Glomerular endothelial cell (primary cell): Measurements from ENCODE around the gene SLC25A25. TPM values are rescaled to one million over a fixed set of nuclear protein-coding genes. Genes with fewer than 3 reads are reported as not detected.
A peak's percentile ranks its signal among the peaks of the same experiment; 100 is the strongest.
"Not testable (repeated sequence)": the region's sequence is repeated elsewhere in the genome, so short reads cannot be mapped to it uniquely, and the experiment has no call there.

ENCODE experiments used
- DNase-seq: peaks from one replicate; pipeline ENCODE4 v3.0.0-alpha.2; 2011; ENCODE audit warnings: low read depth, low spot score; ENCODE audit errors: extremely low read depth
- total RNA-seq: library from RNA; depleted of rRNA; stranded (reverse); fragments of >200 nt; gene quantifications from 2 replicates; pipeline ENCODE4 v1.2.3, GENCODE V29; 2015

SLC25A25 gene
- total RNA-seq, 1 donor from 2014 or later, result 24.1 TPM

DNA sequence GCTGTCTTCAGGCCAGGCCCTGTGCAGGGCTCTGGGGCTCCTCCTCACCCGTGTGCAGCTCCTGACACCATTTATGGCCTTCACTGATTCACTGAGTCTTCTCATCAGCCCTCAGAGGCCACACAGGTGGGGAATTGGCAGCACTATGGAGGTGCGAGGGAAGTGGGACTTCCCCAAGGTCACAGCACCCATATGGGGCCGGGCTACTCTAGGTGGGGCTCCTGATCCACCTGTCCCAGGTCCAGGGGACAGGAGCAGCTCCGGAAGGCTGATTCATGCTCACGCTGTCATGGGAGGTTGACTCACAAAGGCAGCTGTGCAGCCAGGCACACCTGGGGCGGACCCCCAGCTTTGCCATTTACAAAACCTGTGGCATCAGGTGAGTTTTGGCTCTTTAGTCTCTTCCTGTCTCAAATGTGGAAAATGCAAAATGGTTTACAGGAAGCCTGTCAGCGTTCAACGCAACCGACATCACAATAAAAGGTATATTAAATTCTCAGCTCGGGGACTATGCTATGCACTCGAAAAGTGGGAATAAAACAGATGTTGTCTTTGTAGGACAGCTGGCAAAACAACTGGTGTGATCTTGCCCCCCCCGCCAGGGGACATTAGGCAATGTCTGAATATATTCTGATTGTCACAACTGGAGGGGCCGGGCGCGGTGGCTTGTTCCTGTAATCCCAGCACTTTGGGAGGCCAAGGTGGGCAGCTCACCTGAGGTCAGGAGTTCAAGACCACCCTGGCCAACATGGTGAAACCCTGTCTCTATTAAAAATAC, 15.9 kb upstream of the SLC25A25 start:
- no peak for DNase-seq

DNA sequence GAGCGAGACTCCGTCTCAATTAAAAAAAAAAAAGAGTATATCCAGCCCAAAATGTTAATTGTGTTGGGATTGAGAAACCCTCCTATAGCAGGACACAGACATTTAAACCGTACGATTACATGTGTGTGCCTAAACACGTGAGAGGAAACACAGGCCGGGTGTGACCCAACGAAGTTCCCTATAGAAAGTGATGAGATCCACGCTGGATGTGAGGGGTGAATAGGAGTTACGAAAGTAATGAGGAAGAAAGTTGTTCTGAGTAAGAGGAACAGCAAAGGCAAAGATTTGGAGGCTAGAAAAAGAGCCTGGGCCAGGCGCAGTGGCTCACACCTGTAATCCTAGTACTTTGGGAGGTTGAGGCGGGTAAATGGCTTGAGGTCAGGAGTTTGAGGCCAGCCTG, 14.5 kb upstream of the SLC25A25 start:
- DNase-seq, result no peak

- DNase-seq, result no peak
Measured at GRCh38 chr9:128054087-128054486, 13.9 kb upstream of the SLC25A25 start.

- no peak for DNase-seq
Measured at GRCh38 chr9:128055344-128056040, 12.5 kb upstream of the SLC25A25 start.

DNA sequence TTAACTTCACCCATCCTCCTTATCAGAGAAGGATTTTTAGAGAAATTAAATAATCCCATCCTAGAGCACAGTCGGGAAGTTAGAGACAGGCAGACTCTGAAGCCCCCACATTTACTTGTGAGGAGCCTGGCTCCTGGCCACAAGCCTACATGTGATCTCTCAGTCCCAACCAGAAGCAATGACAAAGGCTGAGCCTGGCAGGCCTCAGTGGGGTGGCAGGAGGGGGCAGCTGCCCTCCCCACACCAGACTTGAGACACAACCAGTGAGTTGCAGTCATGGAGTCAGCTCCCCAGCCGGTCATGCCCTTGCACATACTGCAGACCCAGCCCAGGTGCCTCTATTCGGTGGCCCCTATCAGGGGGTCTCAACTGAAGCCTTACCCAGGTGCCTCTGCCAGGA, 11.9 kb upstream of the SLC25A25 start:
- no peak for DNase-seq

DNA sequence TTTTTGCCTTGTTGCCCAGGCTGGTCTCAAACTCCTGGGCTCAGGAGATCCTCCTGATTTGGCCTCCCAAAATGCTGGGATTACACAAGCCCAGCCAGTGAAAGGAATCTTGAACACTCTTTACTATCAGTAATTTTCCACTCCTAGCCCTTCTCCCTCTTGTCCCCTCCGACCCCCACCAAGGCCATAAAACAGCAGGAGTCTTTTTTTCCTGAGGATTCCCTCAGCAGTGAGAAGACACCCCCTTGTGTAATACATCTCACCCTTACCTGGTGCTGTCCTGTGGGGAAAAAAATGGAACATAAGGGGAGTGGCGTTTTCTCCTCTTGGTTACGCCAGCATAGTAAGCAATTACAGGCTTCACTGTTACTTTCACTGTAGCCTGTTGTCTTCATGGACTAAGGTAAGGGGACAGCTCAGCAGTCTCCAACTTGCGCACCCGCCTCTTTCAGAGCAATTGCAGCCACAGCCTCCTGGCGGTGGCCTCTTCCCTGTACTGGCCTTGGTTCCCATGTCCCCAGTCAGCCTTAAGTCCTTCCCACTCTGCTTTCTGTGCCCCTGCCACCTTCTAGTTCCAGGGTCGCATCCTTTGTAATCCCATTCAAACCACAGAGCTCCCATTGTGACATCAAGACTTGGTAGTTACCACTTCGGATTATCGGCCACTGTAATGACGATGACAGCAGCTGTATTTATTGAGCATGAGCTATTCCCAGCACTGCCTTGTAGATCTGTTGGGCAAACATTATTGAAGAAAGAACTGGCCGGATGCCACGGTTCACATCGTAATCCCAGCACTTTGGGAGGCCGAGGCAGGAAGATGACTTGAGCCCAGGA, 10.9 kb upstream of the SLC25A25 start:
- no peak for DNase-seq

GRCh38 chr9:128057724-128058409, 10.2 kb upstream of the SLC25A25 start:
- DNase-seq, result no peak

DNA sequence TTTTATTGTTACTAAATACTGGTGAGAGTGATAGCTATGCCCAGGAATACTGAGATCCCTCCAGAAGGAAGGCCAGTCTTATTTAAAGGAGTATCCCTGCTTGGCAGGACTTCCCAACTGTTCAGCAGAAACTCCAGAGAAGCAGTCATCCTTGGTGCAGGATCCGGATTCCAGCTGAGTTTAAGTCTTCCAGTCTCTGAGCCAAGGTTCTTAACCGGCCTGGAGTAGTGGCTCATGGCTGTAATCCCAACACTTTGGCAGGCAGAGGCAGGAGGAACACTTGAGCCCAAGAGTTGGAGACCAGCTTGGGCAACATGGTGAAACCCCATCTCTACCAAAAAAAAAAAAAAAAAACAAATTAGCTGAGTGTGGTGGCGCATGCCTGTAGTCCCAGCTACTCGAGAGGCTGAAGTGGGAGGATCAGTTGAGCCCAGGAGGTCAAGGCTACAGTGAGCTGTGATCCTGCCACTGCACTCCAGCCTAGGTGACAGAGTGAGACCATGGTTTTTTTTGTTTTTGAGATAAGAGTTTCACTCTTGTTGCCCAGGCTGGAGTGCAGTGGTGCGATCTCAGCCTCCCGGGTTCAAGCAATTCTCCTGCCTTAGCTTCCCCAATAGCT, 8.6 kb upstream of the SLC25A25 start:
- no peak for DNase-seq

- no peak for DNase-seq
Measured at GRCh38 chr9:128061275-128061960, 6.6 kb upstream of the SLC25A25 start.

DNA sequence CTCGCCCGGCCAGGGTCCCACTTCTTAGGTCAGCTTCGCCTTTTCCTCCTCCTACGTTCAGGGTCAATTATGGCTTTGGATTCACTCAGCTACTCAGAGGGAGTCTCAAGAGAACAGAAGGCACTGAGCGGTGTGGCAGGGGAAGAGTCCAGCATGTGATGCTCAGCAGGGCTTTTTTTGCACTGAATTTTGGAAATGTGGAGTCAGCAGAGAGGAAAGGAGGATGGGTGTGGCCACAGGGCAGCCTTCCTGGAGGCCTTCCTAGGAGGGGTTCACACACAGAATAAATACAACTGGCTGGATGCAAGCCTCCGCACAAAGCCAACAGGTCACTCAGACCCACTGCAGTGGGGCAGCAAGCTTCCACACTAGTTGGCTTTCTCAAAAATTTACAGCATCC, 5.8 kb upstream of the SLC25A25 start:
- DNase-seq, result no peak

DNA sequence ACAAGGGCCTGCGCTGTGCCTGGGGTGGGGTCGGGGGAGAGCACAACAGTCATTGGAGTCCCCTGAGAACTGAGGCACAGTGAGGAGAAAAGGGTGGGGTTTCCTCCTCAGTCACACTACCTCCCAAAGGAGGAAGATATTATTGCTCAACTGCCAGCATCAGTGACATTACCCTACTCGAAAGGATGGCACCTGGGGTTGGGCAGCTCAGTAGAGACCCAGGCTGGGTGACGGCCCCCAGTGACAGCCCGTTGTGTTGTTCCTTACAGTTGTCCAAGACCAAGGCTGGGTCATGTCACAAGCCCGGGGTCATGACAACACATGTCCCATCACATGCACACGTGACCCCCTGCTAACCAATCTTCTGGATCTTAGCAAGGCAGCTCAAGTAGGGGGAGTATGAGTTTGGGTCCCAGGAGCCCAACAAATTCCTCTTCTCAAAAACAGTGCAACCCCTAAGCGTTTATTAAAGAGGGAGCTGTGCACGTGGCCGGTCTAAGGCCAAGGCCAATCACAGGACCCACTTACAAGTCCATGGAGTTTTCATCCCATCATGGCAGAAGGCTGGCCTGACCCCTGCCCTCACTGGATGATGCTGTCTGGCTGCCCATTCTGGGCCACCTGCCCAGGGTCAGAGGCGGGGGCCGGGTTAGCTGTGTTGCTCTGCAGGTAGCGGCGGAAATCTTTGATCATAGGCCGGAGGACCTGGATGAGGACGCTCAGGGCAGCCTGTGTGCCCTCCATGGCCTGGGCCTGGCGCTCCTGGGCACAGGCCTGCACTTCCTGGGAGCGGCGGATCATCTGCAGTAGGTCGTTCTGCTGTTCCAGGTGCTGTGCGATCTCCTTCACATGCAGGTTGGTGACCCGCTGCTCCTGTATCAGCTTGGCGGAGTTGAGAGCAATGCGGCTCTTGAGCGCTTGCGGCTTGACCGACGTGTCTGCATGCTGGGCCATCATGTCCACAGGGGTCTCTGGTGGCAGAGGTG, 4.9 kb upstream of the SLC25A25 start:
- DNase-seq, result no peak

DNA sequence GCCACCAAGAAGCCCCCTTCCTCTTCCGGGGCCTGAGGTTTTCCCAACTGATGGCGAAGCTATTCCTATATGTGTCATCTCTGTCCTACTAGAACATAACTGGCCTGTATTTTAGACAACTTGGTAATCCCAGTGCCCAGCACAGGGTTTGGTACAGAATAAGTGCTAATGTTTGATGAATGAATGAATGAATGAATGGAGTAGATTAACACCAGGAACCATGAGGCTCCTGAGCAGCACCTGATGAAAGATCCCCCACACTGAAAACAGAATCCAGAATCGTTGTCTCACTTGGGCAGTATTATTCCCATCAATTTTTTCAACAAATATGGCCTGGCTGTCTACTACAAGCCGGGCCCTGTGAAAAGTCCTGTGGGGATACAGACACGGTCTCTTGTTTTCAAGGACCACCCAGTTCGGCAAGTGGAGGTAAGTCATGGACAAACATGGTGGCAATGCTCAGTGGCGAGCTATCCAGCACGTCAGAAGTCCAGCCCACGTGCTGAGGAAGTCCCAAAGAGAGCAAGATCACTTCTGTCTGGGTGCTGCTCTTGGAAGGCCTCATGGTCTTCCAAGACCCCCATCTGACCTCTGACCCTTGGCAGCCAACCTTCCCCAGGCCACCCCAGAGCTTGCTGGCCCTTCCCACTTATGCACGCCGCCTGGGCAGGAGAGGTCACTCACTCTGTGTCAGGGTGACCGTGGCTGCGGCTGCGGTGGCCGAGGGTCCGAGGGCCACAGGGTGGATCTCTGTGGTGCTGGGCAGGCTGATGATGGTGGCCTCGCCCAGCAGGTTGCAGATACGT, 1.9 kb upstream of the SLC25A25 start:
- DNase-seq, result no peak

DNA sequence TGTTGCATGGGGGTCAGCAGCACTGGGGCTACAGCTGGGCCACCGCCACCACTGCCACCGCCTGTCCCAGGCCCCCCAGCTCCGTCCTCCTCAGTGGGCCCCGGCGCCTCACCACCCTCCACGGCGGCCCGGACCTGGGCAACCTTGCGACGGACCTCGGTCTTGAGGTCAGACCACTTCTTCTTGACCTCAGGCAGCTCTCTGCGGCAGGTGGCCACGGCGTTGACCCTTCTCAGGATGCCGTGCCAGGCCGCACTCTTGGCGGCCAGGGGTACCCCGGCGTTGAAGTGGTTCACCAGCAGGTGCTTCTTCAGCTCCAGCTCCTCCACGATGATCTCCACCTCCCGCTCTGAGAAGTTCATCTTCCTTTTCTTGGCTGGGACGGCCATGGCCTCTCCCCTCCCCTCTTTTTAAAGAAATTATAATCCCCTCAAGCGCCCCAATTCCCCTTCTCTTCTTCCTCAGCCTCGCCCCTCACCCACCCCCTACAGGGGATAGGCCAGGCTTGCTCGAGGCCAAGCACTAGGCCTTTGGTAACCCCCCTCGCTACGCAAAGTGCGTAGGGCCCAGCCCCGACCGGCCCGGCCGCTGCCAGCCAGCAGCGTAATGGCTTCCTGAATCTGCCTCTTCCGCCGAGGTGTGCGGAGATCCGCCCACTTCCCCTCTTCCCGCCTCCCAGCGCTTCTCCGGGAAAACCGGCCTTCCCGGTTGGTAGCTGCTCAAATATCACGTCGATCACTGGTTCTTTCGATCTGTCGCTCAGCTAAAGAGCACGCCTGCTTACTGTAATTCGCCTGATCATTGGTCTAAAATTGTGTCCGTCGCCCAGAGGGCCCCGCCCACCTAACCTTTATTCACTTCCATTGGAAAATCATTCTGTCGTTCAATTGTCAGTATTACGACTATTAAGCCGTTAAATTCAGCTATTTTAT, 1.1 kb upstream of the SLC25A25 start, which contains the start of gene NAIF1:
Gene NAIF1, minus strand, starts transcription at position 608 of the 932 bp plus-strand sequence. Its CDS starts 219 bp downstream, at position 389.
- peak; percentile 99 for DNase-seq

DNA sequence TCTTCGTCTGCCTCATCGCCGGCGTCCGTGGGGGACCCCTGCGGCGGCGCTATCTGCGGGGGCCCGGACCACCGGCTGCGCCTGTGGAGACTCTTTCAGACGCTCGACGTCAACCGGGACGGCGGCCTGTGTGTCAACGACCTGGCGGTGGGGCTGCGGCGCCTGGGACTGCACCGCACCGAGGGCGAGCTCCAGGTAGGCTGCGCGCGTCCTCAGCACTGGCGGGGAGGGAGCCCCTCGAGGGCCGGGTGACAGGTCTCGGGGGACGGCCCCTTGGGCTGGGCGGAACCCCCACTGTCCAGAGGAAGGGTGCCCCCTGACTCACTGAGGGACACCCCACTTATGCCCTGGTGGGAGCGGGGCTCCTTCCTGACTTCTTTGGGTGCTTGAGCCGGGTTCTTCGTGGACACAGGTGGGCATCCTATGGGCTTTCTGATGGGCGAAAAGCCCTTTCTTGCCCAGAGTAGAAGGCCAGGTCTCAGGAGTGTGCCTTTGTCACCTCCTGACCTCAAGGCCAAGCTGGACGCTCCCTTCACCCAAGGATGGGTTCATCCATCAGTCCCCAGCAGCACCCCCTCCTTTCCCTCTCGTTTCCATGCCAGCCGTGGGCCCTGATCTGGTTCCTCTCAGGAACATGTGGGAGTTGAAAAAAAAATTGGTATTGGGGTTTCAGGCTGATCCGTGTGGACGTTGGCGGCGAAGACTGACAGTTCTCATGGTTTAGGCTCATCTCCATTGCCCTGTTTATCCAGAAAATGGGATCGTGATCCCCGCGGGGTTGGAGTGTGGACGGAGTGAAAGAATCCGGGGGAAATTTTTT, 564 bp downstream of the SLC25A25 start:
- DNase-seq, result no peak

DNA sequence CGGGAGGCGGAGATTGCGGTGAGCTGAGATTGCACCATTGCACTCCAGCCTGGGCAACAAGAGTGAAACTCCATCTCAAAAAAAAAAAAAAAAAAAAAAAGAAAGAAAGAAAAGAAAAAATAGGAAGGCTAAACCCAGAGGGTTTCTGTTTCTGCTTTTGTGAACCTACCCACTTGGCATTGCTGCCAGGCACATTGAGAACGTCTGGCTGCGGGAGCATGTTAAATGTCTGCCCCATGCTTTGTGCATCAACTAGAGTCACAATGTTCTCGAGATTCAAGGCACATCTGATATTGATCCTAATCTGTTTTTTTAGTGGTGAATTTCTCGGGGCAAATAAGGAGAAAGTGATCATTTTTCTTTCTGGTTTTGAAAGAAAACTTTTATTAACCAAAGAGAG, 2.8 kb downstream of the SLC25A25 start:
- DNase-seq, result no peak

DNA sequence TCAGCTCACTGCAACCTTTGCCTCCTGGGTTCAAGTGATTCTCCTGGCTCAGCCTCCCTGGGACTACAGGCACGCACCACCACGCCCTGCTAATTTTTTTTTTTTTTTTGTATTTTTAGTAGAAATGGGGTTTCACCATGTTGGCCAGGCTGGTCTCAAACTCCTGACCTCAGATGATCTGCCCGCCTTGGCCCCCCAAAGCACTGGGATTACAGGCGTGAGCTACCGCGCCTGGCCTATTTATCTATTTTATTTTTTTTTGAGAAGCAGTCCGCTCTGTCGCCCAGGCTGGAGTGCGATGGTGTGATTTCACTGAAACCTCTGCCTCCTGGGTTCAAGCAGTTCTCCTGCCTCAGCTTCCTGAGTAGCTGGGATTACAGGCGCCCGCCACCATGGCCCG, 3.4 kb downstream of the SLC25A25 start:
- not testable (repeated sequence) for DNase-seq
